ENCODE measurements around the gene SLC37A3.
"Not testable (repeated sequence)": the region's sequence is repeated elsewhere in the genome, so short reads cannot be mapped to it uniquely, and the experiment has no call there.

DNA sequence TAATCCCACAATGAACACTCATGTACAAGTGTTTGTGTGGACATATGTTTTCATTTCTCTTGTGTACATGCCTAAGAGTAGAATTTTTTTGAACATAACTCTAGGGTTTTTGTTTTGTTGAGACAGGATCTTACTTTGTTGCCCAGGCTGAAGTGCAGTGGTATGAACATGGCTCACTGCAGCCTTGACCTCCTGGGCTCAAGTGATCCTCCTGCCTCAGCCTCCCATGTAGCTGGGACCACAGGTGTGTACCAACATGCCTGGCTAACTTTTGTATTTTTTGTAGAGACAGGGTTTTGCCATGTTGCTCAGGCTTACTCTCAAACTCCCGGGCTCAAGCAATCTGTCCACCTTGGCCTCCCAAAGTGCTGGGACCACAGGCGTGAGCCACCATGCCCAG lies 87.2 kb downstream of the SLC37A3 start:
- TF ChIP-seq, protein P1, sequence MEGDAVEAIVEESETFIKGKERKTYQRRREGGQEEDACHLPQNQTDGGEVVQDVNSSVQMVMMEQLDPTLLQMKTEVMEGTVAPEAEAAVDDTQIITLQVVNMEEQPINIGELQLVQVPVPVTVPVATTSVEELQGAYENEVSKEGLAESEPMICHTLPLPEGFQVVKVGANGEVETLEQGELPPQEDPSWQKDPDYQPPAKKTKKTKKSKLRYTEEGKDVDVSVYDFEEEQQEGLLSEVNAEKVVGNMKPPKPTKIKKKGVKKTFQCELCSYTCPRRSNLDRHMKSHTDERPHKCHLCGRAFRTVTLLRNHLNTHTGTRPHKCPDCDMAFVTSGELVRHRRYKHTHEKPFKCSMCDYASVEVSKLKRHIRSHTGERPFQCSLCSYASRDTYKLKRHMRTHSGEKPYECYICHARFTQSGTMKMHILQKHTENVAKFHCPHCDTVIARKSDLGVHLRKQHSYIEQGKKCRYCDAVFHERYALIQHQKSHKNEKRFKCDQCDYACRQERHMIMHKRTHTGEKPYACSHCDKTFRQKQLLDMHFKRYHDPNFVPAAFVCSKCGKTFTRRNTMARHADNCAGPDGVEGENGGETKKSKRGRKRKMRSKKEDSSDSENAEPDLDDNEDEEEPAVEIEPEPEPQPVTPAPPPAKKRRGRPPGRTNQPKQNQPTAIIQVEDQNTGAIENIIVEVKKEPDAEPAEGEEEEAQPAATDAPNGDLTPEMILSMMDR (IDR thresholded peaks at IDR 0.05): not testable (repeated sequence)
- not testable (repeated sequence) for TF ChIP-seq POLR2AphosphoS5, POLR2A (IDR thresholded peaks at IDR 0.05)
